ENCODE results near the gene GPR3.
"Not testable (repeated sequence)": the region's sequence is repeated elsewhere in the genome, so short reads cannot be mapped to it uniquely, and the experiment has no call there.

Gene GPR3

DNA sequence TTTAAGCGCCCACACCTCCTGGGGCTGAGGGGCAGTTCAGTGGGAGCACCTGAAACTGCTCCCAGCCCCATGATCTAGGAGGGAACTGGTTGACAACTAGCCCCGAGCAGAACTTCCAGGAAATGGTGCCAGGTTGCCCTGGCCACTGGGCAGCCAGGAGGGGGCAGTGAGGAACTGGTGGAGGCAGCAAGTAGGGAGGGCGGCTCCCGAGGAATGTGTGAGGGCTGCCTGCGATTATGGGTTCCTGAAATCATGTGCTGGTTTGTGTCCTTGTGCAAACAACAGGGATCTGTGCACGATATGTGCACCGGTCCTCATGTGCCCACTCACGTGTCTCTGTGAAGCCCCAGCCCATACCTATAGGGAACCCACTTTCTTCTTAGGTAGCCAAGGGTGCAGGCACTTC is 9.9 kb downstream of the GPR3 start:
- no peak for DNase-seq

DNA sequence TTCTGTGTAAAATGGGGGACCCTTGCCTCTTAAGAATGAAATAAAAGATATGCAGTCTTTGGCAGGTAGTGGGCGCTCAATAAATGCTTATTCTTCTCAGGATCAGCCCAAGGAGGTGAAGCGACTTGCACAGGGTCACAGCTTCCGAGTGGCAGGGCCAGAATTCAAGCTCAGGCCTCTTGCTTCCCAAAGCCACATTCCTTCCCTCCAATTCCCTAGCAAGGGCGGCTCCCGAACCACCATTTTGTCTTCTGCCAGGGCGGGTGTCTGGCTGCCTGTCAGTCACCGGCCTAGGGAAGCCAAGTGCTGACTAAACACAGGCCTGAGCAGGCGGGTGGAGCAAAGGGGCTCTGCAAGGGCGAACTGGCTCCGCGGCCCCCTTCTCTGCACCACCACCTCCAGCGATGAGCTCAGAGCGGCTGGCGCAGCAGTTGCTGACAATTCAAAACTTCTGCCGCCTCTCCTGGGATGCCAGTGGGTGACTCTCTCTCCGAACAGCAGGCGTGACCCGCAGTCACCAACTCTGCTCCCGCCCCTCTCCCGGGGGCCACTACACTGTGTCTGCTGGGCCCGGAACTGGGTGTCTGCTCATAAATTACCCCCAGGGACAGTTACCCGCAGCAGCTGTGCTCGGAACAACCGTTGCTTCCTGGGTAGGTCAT is 10.8 kb downstream of the GPR3 start:
- no peak for DNase-seq

DNA sequence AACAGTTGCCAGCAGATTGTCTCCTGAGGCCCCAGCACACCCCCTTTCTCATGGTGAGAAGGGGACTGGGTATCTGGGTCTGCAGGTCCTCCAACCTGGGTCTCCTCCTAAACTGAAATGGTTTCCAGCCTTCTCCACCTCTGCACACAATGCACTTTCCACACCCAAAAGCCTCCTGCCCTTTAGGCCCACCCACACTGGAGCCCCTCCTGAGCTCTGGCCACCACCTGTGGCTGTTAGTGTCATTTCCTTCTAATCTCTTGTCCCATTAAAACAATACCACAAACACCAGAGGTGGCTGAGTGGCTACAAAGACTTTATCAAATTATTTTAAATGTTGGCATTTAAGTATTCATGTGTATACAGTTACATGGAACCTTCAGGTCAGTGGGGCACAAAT is 11.5 kb downstream of the GPR3 start:
- DNase-seq = no peak

DNA sequence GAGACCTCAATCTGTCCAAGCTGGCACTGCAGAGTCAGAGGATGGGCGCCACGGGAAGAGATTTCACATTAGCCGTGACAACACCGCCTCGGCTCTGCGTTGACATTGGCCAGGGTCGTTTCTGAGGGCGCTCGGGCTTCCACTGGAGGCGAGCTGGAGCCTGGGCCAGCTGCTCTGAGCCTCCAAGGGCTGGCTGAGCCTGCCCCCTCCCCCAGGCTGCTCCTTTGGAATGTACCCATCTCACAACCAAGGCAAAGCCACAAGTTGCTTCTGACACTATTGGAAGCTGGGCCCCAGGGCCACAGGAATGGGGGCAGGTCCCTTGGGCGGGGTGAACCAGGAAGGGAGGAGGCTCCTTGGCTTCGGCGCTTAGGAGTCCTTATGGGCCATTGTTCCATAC is 12.7 kb downstream of the GPR3 start:
- DNase-seq = no peak

GRCh38 chr1:27405598-27406361 is 13.4 kb downstream of the GPR3 start:
- not testable (repeated sequence) for DNase-seq

DNA sequence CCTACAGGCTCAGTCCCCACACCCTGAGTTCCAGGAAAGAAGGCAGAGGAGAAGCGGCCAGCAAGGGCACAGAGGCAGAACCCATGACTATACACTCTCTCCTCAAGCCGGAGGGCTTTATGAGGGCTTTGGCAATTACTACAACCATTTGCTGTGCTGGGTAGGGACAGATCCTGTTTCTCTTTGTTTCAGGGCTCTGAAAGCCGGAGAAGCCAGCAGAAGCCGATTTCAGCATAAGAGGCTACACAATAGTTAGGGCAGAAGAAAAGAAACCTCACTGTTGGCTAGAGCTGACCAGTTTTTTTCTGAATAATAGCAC is 13.9 kb downstream of the GPR3 start:
- no peak for DNase-seq

GRCh38 chr1:27406791-27407190 is 14.4 kb downstream of the GPR3 start:
- not testable (repeated sequence) for DNase-seq

- DNase-seq = no peak
Measured at GRCh38 chr1:27408151-27408550, 15.7 kb downstream of the GPR3 start.

- no peak for DNase-seq
Measured at GRCh38 chr1:27409669-27410068, 17.2 kb downstream of the GPR3 start.

DNA sequence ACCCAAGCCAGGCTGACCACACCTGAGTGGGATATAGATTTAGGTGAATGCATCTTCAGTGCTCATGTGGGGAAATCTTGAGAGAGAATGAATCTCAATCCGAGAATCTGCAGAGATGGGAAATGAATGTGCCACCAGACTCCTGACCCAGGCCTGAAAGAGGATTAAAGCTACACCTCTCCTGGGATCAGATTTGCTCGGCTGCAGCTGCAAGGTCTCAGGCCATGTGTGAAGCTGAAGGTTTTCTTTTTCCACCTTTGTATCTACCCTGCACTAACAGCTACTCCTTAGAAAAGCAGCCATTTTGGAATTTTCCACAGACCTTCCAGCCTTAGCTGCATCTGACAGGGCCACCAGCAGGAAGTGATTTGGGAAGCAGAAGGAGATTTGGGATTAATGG is 18.3 kb downstream of the GPR3 start:
- DNase-seq = no peak

GRCh38 chr1:27412502-27412901 is 20.1 kb downstream of the GPR3 start:
- DNase-seq = no peak

GRCh38 chr1:27413004-27413403 is 20.6 kb downstream of the GPR3 start:
- no peak for DNase-seq

- no peak for DNase-seq
Measured at GRCh38 chr1:27414091-27414490, 21.7 kb downstream of the GPR3 start.

DNA sequence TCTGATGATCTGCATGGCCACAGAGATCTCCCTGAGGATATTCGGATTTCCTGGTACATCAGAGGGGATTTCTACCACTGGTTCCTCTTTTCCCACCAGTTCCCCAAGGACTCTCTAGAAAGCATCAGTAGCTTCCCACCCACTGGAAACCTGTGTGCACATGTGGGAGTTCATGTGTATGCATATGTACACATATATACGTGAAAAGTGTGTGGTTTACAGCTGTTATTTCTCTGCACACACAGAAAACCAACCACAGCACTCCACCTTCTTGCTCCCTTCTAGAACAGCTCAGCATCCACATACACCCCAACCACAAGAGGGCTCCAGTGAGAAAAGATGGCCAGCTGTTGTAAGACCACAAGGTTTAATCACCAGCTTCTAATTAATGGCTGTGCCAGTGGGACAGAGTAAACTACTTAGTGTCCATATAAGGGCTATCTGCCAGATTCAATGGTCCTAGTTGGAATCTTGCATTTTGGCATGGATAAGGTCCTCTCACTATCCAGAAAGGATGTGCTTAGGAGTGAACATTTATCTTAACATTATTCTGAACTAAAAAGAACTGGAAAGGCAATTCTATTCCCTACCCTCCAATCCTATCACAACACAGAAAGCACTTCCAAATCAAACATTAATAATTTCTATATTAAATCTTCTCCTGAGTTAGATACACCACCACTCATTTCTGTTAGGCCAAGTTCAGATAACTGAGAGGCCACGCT is 24.1 kb downstream of the GPR3 start:
- DNase-seq = no peak

DNA sequence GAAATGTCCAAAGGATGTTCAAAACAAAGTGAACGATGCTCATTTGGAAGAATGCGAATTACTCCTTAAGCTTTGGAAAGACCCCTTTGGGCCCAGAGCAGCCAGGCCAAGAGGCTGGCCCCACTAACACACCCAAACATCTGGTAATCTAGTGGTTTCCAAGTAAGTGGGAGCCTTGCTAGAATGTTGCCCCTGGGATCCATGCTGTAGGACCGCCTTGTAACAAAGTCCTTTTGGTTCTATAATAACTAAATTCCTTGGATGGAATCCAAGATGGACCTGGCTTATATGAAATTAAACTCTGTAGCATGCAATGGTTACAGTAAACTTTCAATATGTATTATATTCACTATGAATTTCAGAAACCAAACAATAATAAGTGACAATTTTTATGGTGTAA is 25.3 kb downstream of the GPR3 start:
- no peak for DNase-seq

DNA sequence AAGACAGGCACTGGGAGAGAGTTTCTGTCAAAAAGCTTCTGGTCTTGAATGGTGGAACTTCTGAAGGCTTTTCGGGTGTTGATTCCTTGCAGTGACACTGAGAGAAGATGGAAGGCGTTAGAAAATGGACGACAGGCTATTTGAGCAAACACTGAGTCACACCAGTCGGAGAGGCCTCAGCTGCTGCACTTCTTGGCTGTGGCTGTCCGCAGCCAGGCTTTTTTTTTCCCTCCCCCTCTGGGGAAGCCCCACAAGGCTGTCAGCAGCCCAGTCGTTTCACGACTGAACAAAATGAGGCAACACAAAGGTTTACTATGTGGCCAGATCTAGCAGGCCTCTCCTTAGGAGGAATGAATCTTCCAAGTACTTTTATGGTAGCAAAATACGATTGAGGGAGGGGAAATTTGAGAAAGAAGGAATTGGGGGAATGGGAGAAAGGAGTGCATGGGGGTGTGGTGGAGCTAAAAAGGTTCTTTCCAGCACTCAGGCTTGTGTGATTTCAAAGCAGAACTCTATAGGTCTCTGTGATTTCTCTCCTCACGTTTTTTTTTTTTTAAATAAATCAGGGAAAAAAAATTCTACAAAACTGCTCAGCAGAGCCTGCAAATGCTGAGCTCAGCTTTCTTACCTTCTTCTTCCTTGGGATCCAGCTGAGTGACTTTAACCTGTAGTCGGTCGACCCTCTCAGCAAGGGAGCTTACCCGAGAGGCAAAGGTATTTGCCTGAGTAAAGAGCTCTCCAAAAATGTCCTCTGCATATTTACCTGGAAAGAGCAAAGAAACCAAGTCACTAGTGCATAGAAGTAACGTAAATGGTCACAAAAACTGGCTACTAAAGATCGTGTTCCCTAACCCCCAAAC is 26.1 kb downstream of the GPR3 start:
- DNase-seq = peak; percentile 24

GRCh38 chr1:27423709-27424108 is 31.3 kb downstream of the GPR3 start:
- DNase-seq = no peak

- no peak for DNase-seq
Measured at GRCh38 chr1:27427329-27427728, 34.9 kb downstream of the GPR3 start.

- no peak for DNase-seq
Measured at GRCh38 chr1:27427816-27428315, 35.4 kb downstream of the GPR3 start.

DNA sequence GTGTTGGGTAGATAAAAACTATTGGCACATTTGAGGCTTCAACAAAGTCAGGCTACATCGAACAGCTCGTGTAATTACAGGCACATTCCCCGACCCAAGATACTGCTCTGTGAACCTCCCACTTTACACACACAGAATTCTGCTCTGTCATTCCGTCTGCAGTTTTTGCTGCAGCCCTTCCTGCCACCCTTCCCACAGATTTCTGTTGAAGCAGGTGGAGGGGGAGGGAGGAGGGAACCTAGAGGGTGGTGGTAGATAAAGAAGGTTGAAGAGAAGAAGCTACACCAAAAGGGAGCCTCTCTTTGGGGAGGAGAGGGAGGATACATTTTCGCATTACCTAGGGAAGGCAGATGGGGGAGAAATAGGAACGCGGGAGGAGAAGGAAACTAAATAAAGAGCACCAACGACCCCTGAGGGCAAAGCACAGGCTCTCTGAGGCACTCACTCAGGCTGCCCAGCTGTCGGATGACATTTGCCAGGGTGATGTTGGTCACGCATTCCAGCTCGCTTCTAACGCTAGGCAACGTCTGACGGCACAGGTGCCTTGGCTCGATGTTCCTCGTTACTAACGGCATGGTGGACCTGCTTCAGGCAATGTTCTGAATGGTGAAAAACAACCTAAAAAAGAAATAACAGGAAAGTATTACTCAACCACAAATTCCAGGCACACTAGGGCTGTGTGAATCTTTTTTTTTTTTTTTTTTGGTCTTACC is 36.0 kb downstream of the GPR3 start:
- no peak for DNase-seq

DNA sequence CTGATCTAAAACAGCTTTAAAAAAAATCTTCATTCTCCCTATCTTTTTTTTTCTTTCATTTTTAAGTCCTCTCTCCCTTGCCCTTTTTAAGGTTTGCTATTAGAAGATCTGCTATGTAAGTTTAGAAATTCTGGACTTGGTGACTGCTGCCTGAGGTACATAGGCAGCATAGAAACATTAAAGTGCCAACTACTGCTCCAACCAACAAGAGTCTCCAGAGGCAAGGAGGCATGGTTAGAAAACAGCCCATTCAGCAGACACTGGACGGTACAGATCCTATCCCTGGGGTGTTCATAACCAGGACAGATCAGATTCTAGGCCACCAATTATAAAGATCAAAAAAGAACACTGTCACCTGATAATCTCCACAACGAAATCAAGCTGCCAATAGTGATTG is 36.6 kb downstream of the GPR3 start:
- DNase-seq = no peak

- no peak for DNase-seq
Measured at GRCh38 chr1:27430903-27431600, 38.6 kb downstream of the GPR3 start.

All from activated effector memory CD4-positive, alpha-beta T cell treated with Interleukin-2 at 50 U/mL for 16 hours (primary cell).